HG03175 (cell line): ENCODE measurements around the gene TMX4.
"Not testable (repeated sequence)": the region's sequence is repeated elsewhere in the genome, so short reads cannot be mapped to it uniquely, and the experiment has no call there.

Source experiments
- ATAC-seq: cut with Tn5 transposase; IDR thresholded peaks from one replicate; pipeline ENCODE4 v1.9.1; 2021; ENCODE audit warnings: mild to moderate bottlenecking, moderate library complexity; ENCODE audit not compliant: unreplicated experiment

The TMX4 gene

DNA sequence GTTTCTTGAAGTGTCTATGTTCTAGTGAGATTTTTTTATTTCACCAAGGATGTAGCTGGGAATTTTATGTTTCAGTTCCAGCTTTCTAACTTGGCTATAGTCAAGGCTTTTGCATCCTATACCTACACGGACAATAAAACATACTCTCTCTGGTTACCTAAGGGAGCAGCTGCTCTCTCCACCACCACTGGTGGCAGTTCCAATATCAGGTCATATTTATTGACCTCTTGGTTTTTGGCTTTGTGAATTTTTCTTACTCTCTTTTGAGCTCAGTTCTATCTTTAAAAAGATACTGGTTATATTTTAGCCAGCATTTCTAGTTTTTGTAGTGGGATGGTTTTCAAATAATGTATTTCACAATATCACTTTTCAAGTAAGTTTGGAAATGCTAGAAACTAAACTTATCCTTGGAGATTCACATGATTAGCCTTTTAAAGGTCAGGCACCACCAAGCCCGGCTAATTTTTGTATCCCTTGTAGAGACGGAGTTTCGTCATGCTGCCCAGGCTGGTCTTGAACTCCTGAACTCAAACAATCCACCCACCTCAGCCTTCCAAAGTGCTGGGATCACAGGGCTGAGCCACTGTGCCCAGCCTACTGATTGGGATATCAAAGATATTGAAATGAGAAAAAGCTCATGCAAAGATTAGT is 44.7 kb downstream of the TMX4 start:
- ATAC-seq, result no peak

DNA sequence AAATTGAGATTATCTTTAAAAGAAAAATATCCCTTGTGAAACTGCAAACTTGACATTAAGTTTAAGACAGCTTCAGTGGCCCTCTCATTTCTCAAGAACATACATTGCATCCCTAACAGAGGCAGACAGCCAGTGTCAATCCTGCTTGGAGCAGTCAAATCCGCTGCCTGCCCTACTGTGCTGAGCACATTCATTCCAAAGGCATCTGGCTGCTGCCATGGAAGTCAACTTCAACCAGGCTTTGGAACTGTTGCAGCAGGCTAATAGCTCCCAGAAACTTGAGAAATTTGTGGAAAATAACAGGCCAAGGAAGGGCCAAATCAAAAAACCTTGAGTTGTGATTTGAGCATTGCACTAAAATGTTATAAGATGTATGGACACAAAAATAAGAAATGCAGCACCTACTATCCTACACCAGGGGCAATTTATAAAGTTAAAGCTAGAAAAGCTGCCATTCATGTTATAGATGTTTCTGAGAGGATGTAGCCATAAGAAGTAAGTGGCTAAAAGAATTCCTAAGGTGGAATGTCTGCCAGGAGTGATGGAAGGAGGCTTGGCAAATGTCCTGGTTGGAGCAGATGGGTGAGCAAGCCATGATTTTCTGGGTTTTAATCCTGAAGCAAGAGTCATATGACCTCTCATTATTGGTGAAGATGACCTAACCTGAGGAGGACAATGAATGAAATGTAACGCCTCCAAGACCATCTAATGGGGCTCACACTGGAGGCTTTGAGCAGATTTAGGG is 47.9 kb downstream of the TMX4 start:
- no peak for ATAC-seq

DNA sequence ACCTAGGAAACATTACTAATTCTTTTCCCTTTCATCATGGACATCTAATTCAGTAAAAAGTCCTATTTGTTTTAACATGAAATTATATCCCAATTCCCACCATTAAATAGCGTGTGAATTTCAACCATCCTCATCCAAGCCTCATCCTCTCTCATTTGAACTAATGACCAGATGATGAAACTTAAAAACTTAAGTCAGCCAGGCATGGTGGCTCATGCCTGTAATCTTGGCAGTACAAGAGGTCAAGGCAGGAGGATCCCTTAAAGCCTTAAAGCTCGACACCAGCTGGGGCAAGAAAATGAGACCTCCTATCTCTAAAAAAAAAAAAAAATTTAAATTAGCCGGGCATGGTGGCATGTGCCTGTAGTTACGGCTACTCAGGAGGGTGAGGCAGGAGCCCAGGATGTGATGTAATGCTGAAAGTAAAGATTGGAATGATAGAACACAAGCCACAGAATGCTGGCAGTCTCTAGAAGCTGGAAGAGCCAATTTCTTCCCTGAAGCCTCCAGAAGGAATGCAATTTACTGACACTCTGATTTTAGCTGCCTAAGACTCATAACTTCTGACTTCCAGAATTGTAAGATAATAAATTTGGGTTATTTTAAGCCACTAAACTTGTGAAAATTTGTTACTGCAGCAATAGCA is 52.2 kb downstream of the TMX4 start:
- no peak for ATAC-seq

DNA sequence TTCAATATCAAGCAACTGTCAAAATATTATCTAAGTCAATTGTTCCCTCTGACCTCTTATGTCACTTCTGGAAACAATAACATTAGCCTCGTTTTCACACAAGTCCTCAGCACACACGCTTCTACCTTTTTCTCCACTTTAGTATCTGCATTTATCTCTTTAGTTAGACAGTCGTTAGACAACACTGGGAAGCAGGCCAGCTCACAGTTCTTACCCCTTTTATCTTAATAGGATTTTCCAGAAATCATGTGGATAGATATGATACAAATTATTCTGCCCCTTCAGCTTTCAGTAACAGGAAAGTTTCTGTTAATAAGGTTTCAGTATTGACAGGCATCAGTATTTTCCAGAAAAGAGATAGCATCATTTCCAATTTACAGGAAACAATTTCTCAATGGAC is 53.4 kb downstream of the TMX4 start:
- no peak for ATAC-seq

DNA sequence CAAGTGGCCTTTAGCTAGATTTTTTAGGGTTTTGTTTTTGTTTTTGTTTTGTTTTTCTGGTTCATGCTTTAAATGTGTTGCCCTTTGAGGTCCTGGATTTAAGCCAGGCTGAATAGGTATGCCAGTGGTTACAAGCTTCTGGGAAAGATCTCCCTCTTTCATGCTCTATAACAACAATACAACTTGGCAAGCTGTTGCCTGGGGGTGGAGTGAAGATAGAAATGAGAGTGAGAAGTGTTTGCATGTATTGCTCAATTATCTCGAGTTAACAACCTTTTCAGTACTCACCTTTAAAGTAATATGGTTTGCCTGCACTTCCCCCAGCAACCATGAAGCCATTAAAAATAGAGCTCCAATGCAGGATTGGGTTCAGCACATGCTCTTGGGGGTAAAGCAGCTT is 60.1 kb downstream of the TMX4 start:
- ATAC-seq, result no peak

DNA sequence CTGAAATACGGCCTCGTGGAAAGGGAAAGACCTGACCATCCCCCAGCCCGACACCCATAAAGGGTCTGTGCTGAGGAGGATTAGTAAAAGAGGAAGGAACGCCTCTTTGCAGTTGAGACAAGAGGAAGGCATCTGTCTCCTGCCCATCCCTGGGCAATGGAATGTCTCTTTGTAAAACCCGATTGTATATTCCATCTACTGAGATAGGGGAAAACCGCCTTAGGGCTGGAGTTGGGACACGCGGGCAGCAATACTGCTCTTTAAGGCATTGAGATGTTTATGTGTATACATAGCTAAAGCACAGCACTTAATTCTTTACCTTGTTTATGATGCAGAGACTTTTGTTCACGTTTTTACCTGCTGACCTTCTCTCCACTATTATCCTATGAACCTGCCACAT is 63.0 kb downstream of the TMX4 start:
- not testable (repeated sequence) for ATAC-seq

DNA sequence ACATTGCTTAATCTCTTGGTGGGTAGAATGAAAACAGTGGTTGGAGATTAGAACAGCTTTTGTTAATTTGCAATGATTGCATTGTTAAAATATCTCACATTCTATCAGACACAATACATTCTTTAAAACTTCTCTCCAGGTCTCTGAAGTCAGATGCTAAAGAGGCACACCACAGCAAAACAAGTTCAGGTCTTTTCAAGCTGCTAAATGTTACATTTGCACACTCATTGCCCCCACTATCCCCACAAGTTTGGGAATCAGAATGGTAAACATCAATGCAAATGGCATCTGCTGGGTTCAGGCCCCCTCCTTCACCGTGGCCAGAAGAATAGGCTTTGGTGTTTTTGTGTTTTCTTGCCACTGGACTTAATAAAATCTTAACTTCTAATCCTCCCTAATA is 69.2 kb downstream of the TMX4 start:
- no peak for ATAC-seq

DNA sequence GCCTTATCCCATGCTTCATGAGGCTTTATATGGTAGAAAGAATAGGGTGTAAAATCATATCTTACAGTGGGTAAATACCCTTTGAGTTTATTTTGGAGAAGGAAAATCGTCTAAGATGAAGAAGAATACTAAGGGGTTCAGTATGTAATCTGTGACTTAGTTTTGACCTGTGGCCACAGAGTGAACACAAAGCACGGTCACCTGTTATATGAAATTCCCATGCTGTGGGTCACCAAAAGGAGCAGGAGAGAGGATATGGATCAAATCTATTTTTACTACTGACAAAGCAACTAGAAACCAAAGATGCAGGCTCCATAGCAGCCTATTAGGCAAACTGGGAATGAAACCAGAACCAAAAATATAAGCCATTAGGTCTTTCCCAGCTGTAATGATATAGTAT is 75.7 kb downstream of the TMX4 start:
- ATAC-seq, result no peak

DNA sequence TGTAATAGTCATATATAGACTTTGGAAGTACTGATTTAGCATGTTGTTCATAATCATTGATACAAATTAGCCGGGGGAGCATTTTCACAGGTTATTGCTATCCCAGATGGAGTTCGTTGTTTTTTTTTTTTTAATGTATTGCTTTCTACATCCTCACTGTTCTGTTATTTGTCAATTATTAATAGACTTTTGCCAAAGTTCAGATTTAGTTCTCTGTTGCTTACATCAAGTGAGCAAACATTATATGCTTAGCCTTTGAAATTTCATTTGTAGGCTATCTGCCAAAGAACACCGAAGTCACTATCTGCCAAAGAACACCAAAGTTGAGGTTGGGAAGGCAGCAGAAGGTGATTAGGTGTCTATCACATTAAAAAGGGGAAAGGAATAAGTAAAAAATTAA is 79.2 kb downstream of the TMX4 start, which contains the start of gene HAO1:
TSS of gene HAO1 (minus strand) at position 118 of the 400 bp plus-strand sequence. CDS start at position 82, 36 bp downstream.
- no peak for ATAC-seq

DNA sequence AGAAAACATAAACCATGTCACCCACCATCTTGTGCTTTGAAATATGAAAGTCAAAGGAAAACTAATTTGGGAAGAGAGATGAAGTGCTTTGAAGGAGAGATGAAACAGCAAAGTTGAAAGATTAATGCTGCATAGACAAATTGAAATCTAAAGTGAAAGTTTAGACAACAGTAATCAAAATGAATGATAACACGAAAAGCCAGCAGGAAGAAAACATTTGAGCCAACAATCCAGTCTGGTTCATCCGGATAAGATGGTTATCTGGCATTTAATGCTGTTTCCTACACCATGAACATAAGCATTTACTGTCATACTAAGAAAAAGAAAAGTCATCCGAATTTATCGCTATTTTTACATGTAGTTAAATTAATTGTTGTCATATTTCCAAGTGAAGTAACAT is 79.9 kb downstream of the TMX4 start:
- no peak for ATAC-seq

DNA sequence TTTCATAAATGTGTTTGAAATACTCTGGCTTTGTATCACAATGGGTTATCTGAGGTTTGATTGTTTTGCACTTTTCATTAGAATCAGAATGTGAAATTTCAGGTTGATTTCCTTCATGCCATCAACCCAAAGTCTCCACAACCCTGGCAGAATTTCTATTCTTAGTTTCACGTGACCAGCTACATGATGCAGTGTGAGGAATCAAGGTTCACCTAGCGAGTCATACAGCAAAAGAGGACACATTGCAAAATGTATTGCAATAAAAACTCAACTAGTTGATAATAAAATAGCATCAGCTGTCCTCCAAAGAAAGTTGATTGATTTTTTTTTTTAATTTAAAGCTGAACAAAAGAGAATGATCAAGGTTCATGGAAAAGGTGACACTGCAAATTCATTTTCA is 81.5 kb downstream of the TMX4 start:
- no peak for ATAC-seq

DNA sequence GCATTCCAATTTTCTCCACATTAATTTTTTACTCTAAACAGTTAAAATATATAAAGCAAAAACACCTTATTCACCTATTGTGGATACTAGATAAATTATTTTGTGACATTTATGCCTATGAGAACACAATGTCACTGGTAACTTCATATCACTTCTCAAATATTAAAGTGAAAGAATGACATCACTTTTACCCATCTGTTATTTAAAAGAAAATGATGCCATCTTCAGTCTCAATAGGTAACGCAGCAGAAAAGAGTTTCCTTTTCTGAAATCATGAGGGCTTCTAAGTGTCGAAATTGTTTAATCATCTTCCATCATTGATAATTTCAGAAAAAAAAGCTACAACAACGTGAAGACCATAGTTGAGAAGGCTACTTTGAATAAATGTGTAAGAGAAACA is 82.2 kb downstream of the TMX4 start:
- no peak for ATAC-seq

DNA sequence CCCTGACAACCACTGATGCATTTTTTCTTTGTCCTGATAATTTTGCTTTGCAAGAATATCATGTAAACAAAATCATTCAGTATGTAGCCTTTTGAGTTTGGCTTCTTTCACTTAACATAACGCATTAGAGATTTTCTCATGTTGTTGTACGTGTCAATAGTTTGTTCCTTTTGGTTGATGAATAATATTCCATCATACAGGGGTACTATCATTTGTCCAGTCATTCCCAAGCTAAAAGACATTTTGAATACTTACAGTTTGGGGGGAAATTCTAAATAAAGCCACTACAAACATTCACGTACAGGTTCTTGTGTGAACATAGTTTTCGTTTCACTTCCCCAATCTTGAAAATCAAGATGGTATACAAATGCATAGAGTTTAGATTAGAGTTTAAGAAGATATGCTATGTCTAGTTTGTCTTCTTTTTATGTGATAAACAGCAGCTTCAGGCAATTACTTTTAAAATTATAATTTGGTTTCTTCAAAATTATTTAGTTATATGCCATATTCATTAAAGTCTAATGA is 84.5 kb downstream of the TMX4 start:
- ATAC-seq, result peak; percentile 69

DNA sequence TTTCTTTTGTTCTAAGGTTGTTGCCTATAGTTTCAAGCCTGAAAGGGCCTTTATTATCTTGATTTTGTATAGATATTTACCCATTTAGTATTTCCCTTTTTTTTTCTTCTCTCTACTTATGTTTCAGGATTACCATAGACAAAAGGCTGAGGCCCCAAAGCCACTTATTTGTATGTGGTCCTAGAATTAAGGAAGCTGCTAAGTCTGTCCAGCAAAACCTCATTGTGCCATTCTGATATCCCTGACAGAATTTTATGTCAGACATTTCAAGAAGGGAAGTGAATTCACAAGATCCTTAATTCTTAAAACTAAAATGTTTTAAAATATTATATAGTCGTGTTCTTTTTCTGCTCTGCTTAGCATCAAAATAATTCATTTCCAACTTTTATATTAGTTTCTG is 86.2 kb downstream of the TMX4 start:
- ATAC-seq, result no peak

DNA sequence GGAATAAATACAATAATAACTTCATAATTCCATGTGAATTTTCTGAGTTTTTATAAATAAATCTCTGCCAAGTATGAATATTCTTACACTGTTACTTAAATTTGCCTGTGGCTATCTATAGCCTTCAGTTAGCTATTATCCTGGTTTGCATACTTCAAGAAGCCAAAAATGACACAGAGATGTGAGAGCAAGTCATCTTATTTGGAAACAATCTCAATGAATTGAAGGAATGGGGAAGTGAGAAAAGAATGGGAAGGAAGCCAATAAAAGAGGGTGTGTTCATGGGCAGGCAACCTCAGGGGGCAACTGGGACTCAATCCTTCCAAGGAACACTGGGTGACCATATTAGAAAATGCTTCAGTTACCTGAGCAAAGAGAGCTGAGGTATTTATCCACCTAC is 89.2 kb downstream of the TMX4 start:
- no peak for ATAC-seq
